ENCODE results near the gene PNRC2. TPM values are rescaled to one million over a fixed set of nuclear protein-coding genes. Genes with fewer than 3 reads are reported as not detected.
"Not testable (repeated sequence)": the region's sequence is repeated elsewhere in the genome, so short reads cannot be mapped to it uniquely, and the experiment has no call there.

PNRC2 gene
- total RNA-seq, 1 experiment from 2014 or later, result 148 TPM

GRCh38 chr1:23947366-23947765, 12.3 kb upstream of the PNRC2 start:
- DNase-seq (ENCODE audit: low read depth), result no peak

GRCh38 chr1:23953020-23953419, 6.6 kb upstream of the PNRC2 start:
- DNase-seq (ENCODE audit: low read depth), result no peak

- no peak for DNase-seq (ENCODE audit: low read depth)
Measured at GRCh38 chr1:23957096-23957495, 2.5 kb upstream of the PNRC2 start.

- not testable (repeated sequence) for DNase-seq (ENCODE audit: low read depth)
Measured at GRCh38 chr1:23958040-23958809, 1.4 kb upstream of the PNRC2 start.

GRCh38 chr1:23958810-23959460, 693 bp upstream of the PNRC2 start:
- peak; percentile 96 for DNase-seq (ENCODE audit: low read depth)

GRCh38 chr1:23960291-23961020, 828 bp downstream of the PNRC2 start:
- peak; percentile 68 for DNase-seq (ENCODE audit: low read depth)

GRCh38 chr1:23963617-23964234, 4.1 kb downstream of the PNRC2 start:
- peak; percentile 24 for DNase-seq (ENCODE audit: low read depth)

- peak; percentile 27 for DNase-seq (ENCODE audit: low read depth)
Measured at GRCh38 chr1:23964235-23964668, 4.6 kb downstream of the PNRC2 start.

- DNase-seq (ENCODE audit: low read depth), result peak; percentile 24
Measured at GRCh38 chr1:23964790-23965740, 5.4 kb downstream of the PNRC2 start.

- no peak for DNase-seq (ENCODE audit: low read depth)
Measured at GRCh38 chr1:23966973-23967493, 7.4 kb downstream of the PNRC2 start.

- DNase-seq (ENCODE audit: low read depth), result no peak
Measured at GRCh38 chr1:23967871-23968270, 8.2 kb downstream of the PNRC2 start.

GRCh38 chr1:23977187-23977853, 17.7 kb downstream of the PNRC2 start:
- no peak for DNase-seq (ENCODE audit: low read depth)

- peak; percentile 28 for DNase-seq (ENCODE audit: low read depth)
Measured at GRCh38 chr1:23977854-23978191, 18.2 kb downstream of the PNRC2 start.

- no peak for DNase-seq (ENCODE audit: low read depth)
Measured at GRCh38 chr1:23978805-23979204, 19.2 kb downstream of the PNRC2 start.

- no peak for DNase-seq (ENCODE audit: low read depth)
Measured at GRCh38 chr1:23979387-23979880, 19.8 kb downstream of the PNRC2 start.

GRCh38 chr1:23979881-23980727, 20.5 kb downstream of the PNRC2 start, which contains the start of gene SRSF10:
Gene SRSF10 (minus strand): TSS chr1:23980327. CDS start chr1:23980255, 72 bp downstream.
- peak; percentile 99 for DNase-seq (ENCODE audit: low read depth)

GRCh38 chr1:23980728-23981070, 21.1 kb downstream of the PNRC2 start:
- peak; percentile 92 for DNase-seq (ENCODE audit: low read depth)

- DNase-seq (ENCODE audit: low read depth), result peak; percentile 20
Measured at GRCh38 chr1:23984417-23985186, 25.0 kb downstream of the PNRC2 start.
